Endometrial microvascular endothelial cells (primary cell): ENCODE data around the gene VAT1L. TPM values are rescaled to one million over a fixed set of nuclear protein-coding genes. Genes with fewer than 3 reads are reported as not detected.

Experiments used
- in situ Hi-C: cut with HindIII; loops from 2 replicates; pipeline ENCODE4 v1.10.0; 2017; ENCODE audit warnings: low sequenced_read_pairs, low pct_unique_long_range_greater_than_20kb; ENCODE audit errors: inconsistent ontology term
- total RNA-seq: library from RNA; depleted of rRNA; stranded (reverse); fragments of >200 nt; gene quantifications from one replicate; pipeline ENCODE4 v1.2.3, GENCODE V29; 2015; ENCODE audit errors: inconsistent ontology term

Gene VAT1L
- total RNA-seq, 1 donor from 2014 or later, result 9.8 TPM

DNA sequence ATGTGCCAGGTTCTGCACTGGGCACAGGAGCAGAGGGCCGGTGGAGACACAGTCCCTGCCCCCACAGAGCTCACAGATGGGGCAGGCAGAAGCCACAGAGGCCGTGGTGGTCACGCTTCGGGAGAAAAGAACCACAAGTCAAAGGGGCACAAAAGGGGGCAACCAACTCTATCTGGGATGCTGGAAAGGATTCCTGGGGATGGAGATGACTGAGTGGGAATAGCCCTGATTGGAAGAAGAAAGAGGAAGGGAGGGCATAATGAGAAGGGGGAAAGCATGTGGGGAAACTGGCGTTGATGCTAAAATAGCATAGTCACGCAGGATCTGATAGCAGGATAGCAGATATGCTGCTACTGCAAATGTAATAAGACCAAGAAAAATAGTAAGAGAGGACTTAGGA is 69.7 kb downstream of the VAT1L start:
- in situ Hi-C loops, result no loop called here

DNA sequence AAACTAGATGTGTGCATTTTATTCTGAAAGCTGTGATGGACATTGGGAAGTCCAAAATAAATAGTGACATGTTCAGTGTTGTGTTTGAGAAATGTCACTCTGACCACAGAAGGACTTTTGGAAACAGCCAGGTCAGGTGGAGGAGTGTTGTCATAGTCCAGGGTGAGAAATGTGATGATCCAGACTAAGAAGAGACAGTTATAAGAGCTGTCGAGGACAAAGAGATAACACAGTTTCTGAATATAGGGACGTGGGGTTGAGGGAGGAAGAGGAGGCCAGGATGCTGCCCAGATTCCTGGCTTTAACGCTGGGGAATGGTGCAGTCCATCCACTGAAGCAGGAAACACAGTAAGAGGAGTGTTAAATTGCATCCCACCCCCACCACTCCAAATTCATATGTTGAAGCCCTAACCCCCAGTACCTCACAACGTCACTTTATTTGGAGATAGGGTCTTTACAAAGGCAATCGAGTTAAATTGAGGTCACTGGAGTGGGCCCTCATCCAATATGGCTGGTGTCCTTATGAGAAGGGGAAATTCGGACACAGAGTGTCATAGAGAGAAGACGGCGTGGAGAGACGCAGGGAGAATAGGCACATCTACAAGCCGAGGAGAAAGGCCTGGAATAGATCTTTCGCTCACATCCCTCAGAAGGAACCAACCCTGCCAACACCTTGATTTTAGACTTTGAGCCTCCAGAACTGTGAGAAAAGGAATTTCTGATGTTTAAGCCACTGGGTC is 71.3 kb downstream of the VAT1L start:
- in situ Hi-C loops, result no loop called here

DNA sequence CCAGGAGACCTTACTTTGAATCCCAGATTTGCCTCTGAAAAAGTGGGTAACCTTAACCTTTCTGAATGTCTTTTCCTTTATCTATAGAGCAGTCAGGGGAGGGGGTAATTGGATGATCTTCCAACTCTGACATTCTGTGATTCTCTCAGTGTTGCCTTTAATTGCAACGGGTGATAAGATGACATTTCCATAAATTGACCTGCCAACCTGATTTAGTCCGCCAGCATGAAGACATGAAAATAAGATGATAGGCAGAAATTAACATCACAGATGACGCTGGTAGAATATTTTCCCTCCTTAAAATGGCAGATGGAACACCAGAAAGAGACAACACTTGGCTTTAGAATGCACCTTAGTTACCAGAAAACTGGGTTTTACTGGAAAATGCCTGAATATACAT is 72.6 kb downstream of the VAT1L start:
- in situ Hi-C loops, result no loop called here

DNA sequence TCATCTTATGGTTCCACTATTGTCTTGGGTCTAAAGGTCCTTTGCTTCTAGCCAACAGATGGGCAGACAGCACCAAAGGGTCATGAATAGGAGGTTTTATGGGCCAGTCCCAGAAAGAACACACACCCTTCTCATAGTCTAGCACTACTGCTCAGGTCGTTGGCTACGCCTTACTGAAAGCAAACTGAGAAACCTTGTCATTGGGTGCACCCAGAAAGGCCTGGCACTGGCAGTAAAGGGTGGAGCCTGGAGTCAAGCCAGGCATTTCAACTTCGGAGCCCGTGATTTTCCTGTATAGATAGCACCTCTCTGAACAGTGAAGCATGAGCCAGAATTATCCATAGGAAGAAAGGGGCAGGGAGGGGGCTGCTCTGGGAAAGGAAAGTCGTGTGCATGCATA is 74.9 kb downstream of the VAT1L start:
- in situ Hi-C loops, result no loop called here

DNA sequence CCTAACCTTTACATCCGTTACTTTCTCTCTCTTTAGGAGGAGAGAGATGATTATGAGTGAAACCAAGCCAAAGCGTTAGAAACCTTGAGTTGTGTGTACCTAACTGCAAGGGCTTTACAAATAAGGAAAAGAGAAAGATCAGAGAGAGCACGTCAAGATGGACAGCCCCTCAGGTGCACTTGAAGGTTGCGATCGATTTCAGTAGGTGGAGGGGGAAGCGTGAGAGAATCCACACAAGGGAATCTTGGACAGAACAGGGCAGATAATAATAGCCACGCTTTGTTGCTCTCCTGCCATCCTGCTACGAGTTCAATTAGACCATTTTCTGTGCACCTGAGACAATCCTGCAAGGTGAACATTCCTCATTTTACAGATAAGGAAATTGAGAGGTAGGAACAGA is 78.4 kb downstream of the VAT1L start:
- in situ Hi-C loops, result no loop called here

DNA sequence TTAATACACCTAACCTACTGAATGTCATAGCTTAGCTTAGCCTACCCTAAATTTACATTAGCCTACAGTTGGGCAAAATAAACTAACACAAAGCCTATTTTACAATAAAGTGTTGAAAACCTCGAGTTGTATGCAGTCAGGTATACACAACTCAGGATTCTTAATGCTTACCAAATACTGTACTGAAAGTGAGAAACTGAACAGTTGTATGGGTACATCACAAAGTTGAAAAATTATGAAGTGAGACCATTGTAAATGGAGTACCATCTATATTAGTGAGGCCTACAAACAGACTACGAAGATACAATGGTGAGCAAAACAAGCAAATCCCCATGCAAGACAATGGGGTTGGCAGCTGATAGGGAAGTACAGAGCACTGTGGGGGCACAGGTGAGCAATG is 79.7 kb downstream of the VAT1L start:
- in situ Hi-C loops, result no loop called here

DNA sequence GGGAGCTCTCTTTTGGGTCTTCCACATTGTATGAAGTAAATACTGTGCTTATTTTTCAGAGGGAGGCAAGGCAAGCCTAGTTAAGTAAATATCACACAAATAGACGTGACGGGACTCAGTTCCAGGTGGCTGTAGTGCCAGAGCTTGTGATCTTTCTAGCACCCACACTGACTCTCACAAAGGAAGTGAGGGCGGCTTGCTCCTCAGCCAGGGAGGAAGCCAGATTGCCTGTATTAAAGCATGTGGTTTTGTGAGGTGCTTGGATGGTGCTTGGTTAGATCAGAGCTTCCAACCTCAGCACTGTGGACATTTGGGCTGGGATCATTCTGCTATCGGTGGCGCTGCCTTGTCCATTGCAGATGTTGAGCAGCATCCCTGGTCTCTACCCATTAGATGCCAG is 80.1 kb downstream of the VAT1L start:
- in situ Hi-C loops, result no loop called here

DNA sequence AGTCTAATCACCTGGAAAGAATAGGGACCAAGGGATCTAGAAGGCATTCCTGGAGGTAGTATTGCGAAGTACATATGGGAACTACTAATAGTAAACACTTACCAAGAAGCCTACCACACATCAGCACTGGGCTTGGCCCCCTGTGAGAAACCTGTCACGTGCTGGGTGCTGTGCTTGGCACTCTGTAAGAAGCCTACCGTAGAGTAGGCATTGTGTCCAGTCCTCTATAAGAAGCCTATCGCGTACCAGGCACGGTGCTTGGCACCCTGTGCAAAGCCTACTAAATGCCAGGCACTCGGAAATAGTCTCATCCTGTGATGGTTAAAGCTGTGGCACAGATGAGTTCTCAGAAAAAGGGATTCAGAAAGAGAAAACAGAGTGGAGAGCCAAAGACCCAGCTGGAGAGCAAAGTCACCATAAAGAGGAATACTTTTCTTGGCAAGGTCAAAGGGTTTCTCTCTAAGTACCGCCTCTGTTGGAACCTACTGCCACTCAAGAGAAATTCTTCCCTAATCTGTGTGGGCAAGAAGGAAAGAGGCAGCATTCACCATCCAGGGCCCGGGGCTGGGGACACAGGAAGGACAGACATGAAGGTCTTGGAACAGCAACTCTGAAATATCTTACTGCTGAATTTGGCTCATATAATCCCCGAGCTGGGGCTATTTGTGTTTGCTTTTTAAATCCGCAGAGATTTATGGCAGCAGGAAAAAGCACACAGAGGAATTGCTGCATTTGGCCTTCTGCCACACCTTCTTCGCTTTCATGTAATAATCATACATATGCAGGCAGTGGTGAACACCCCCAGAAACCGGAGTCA is 81.8 kb downstream of the VAT1L start:
- in situ Hi-C loops, result no loop called here

DNA sequence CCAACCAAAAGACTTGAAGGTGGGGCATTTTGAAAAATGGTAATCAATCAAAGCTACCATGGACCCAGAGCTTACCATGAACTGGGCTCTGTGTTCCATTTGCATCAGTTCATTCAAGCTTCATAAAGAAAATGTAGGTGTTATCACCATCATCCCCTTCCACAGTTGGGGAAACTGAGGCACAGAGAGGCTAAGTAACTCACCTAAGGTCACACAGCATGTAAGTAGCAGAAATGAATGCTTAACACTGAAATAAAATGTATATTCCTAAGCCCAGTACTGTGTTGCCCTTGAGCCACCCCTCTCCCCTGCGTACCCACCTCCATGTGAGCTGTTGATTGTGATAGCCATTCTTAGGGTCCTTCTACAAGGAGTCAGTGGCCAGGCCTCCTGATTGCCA is 83.6 kb downstream of the VAT1L start:
- in situ Hi-C loops, result no loop called here

DNA sequence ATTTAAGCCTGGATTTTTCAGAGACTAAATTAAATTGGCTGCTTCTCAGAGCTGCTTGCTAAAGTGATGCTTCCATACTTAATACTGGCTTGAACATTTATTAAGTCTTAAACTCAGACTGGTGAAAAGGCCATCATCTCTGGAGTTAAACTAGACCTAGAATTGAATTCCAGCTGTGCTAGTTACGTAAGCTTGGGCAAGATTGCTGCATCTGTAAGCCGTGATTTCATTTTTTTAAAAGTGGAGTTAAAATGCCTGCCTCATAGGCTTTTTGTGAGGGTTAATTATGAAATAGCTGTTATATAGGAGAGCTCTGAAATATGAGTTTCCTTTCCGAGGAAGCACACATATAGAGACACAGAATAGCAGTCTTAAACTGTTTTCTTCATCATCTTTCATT is 84.7 kb downstream of the VAT1L start:
- in situ Hi-C loops, result no loop called here

DNA sequence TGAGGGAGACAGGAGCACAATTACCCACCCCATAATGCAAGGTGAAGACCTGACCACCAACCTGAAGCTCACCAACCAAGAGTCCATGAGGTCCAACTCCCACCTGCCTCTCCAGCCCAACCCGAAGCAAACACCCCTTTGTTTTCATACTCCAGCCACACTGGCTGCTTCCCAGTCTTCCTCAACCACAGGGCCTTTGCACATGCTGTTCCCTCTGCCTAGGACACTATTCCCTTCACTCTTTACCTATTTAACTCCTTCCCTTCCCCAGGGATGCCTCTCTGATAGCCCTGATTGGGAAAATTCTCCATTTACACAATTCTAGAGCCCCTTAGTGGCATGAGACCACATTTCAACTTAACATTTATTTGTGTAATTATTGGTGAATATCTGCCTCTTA is 86.0 kb downstream of the VAT1L start:
- in situ Hi-C loops, result no loop called here

DNA sequence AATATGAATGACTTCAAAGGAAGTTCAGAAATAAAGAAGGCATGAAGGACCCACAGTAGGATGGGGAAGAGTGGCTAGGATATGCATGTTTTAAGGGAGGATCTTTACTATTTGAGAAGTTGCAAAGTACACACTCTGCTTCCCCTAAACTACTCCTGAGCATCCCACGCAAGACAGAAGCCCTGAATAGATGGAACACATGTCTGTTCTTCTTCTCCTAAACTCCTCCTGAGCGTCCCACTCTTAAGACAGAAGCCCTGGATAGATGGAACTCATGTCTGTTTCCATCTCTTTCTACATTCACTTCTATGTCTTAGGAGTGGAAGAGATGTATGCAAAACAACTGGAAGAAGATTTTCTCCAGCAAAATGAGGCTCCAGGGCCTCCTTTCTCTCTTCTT is 88.4 kb downstream of the VAT1L start:
- in situ Hi-C loops, result no loop called here

DNA sequence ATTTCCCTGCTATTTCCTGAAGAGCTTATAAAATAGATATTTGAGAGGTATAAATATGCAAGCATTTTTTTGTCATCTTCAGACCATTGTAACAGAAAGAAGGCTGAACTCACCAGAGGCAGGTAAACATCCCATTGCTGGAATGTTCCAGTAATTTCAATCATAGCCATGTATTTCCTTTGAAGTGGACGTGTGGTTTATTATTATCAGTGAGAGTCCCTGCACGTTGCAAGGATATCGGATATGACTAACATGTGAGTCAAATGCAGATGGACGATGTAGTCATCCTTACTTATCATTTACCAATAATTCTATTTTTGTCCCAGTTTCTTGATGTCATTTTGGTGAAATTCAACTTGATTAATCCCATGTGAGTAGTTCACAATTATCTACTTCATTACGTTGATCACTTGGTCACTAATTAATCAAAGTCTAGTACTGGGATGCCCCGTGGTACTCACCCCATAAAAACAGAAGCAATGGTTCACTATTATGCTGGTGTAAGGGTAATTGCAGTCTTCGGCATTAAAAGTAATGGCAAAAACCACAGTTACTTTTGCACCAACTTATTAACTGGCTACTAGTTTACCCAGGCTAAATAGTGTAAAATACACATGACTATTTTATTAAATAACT is 89.5 kb downstream of the VAT1L start:
- in situ Hi-C loops, result no loop called here

DNA sequence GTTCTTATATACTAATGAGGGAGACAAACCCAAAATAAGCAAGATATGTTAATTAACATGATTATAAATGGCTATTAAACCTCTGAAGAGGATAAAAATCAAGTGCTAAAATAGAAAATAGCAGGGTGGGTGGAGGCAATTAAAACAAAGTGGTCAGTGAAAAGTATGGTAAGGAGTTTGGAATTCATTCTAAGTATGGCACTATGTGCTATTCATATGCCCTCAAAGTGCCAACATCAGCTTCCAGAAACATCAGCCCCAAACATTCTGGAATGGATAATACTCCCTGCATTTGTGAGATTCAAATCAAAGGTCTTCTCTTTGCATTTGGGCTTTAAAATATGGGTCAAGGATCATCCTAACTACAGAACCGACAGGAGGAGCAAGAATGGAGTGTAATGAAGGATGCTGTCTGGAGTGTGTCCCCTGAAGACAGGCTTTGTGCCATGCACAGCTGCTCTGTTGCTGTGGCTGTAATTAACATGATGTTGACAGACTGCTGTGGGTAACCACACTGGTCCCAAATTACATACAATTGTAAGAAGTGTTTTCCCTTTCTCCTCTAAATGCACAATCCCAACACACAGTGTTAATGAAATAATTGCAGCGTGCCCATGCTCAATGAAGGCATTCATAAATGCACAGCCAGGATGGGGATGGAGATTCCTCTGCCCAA is 93.1 kb downstream of the VAT1L start:
- in situ Hi-C loops, result no loop called here

DNA sequence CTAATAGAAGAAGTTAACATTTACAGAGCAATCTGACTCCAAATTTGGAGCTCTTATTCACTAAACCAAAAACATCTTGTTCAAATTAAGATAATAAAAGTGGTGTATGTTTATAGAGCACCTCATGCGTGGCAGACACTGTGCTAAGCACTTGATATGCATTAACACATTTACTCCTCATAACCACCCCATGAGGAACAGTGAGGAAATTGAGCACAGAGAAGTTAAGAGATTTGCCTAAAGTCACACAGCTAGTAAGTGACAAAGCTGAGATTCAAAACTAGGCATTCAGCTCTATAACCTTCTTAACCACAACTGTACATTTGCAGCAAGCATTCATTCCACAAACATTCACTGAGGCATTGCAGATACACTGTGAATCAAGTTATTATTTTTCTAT is 94.0 kb downstream of the VAT1L start:
- in situ Hi-C loops, result no loop called here

DNA sequence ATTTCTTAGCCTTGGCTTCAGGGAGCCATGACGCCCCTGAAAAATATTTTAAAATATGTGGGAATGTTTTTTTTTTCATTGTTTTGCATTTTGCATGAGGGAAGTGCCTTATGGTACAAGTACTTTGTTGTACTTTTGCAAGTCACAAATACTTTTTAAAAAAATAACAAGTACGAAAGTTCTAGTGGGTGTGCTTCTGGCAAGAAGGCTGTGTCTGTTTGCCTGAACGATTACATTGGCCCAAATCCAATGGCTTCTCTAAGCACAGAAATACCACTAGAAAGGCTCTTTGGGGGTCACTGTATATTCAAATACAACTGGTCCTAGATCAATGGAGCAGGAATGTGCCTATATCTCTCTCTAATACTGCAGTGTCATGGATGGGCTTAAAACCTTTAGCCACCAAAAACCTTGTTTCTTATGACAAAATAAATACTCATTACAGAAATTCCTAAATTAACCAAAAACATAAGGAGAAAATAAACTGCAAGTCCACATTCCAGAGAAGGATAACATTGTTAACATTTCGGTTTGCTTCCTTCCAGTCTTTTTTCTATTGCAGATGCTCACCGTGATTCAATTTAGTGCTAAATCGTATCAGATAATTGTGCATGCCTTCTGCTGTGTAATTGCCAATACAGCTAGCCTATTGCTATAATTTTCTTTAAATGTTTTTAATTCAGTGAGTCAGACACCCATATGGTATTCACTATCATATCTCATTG is 97.4 kb downstream of the VAT1L start:
- in situ Hi-C loops, result no loop called here

DNA sequence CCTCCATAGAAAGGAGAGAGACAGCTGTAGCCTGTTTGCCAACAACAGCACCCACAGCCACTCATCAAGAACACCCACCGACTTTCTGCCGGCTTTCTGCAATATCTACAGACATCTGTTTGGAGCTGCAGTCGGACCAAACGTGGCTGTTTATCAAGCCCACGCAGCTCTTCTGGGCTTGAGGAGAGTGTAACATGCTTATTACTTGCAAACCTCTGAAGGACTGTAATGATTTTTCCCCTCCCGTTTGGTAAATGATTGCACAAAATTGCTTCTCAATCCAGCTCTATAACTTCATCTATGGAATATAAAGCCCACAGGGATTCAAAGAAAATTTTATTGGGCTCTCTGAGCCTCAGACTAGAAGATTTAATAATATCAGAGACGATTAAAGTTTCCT is 100.5 kb downstream of the VAT1L start:
- in situ Hi-C loops, result no loop called here

DNA sequence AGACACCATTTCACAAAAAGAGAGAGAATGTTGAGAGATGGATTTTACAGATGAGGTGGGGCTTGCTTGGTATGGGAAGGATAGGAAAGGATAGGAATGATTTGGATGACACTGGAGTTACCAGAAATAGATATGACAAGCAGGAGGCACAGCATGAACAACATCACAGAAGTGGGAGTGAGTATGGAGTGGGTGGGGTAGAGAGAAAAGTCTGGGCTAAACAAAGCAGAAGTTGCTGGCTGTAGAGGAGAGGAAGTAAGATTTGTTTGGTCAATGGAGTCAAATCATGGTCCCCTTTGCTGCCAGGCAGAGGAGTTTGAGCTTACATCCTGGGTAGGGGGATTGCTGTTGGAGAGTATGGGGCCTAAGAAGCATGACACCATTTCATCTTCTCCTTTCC is 101.7 kb downstream of the VAT1L start:
- in situ Hi-C loops, result no loop called here

DNA sequence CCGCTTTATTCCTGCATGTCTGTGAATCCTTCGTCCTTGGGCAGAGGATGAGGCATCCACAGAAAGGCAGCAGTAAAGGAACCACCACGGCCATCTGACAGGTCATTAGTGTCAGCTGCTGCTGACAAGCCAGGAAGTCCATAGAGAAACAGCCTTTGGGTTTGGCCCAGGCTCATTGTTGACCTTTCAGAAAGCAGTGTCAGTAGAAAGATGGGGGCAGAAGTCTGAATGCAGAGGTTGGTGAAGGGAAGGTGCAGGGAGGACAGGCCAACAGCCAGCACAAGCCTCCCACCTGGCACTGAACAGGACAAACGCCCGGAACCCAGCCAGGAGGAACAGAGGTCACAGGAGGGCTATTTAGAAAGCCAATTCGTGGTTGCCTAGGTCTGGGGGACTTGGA is 105.8 kb downstream of the VAT1L start:
- in situ Hi-C loops, result no loop called here
